H1 (cell line): Measurements from ENCODE around the gene CHST11. TPM values are rescaled to one million over a fixed set of nuclear protein-coding genes. Genes with fewer than 3 reads are reported as not detected.

Experiments
- CTCF ChIA-PET: fragments of 300-600 bp; sonication (Branson Sonifier 250); formaldehyde crosslinking; loops from one replicate; lab custom pipeline; 2021; ENCODE audit not compliant: partially characterized antibody; lab: Charles Lee
- POLR2A ChIA-PET: fragments of 300-600 bp; sonication (Branson Sonifier 250); formaldehyde crosslinking; loops from one replicate; lab custom pipeline; 2021; ENCODE audit warnings: inconsistent platforms; ENCODE audit not compliant: partially characterized antibody; lab: Charles Lee
- DNase-seq, 2 experiments: peaks; one replicate each; pipeline versions ENCODE4 v3.0.0 to v3.0.0-alpha.2; 2010 to 2022; ENCODE audit warnings: low spot score in 2 of 2, low read depth in 1 of 2, mixed read lengths in 1 of 2
- FAIRE-seq: peaks from 2 replicates; lab custom pipeline; 2011; peaks lifted over from hg19 to GRCh38; lab: Jason Lieb, UNC
- H2AFZ ChIP-seq: 2 replicates; pipeline ENCODE4 v1.8.1; 2012; ENCODE audit warnings: low read length, inconsistent platforms
- H2AK5ac ChIP-seq: 2 replicates; pipeline ENCODE4 v1.6.1; 2013; ENCODE audit warnings: low read depth, low read length
- H2BK120ac ChIP-seq: replicated peaks from 2 replicates; pipeline ENCODE3; 2013; ENCODE audit warnings: low read depth, low read length, inconsistent platforms
- H2BK12ac ChIP-seq: 2 replicates; pipeline ENCODE4 v1.6.1; 2013; ENCODE audit warnings: low read depth, low read length
- H2BK15ac ChIP-seq: 2 replicates; pipeline ENCODE4 v1.6.1; 2013; ENCODE audit warnings: low read length
- H2BK20ac ChIP-seq: 2 replicates; pipeline ENCODE4 v1.6.1; 2013; ENCODE audit warnings: low read length
- H2BK5ac ChIP-seq: 2 replicates; pipeline ENCODE4 v1.6.1; 2013; ENCODE audit warnings: low read depth, low read length
- H3K14ac ChIP-seq: 2 replicates; pipeline ENCODE4 v1.6.1; 2013; ENCODE audit warnings: inconsistent platforms; ENCODE audit not compliant: insufficient read length
- H3K18ac ChIP-seq: 2 replicates; pipeline ENCODE4 v1.6.1; 2013; ENCODE audit warnings: low read length; ENCODE audit errors: extremely low read depth
- H3K23ac ChIP-seq: 2 replicates; pipeline ENCODE4 v1.6.1; 2013; ENCODE audit warnings: inconsistent platforms; ENCODE audit not compliant: insufficient read length
- H3K23me2 ChIP-seq: 2 replicates; pipeline ENCODE4 v1.6.1; 2013; ENCODE audit warnings: low read depth, low read length
- H3K27ac ChIP-seq: 2 replicates; pipeline ENCODE4 v1.6.1; 2011; ENCODE audit warnings: low read depth, low read length, inconsistent platforms
- H3K27me3 ChIP-seq, 4 experiments: replicated peaks in 1 of 4; 1 replicate in 1 of 4; 2 replicates in 3 of 4; pipeline versions ENCODE4 v1.6.1 to v1.8.1; 2011 to 2013; ENCODE audit warnings: low read length in 3 of 4, mild to moderate bottlenecking in 3 of 4, inconsistent platforms in 2 of 4, mixed read lengths in 2 of 4, moderate library complexity in 1 of 4; ENCODE audit not compliant: control insufficient read depth in 3 of 4, insufficient read depth in 3 of 4; ENCODE audit errors: extremely low read depth in 1 of 4
- H3K36me3 ChIP-seq, 4 experiments: 2 replicates each; pipeline versions ENCODE4 v1.6.1 to v1.8.1; 2011 to 2013; ENCODE audit warnings: mild to moderate bottlenecking in 4 of 4, low read length in 3 of 4, moderate library complexity in 2 of 4, control low read depth in 1 of 4, inconsistent platforms in 1 of 4; ENCODE audit not compliant: insufficient read depth in 4 of 4, control insufficient read depth in 2 of 4
- H3K4ac ChIP-seq: replicated peaks from 2 replicates; pipeline ENCODE3; 2013; ENCODE audit warnings: low read length, low read depth, mixed read lengths, inconsistent platforms; ENCODE audit not compliant: insufficient read length
- H3K4me1 ChIP-seq, 4 experiments: replicated peaks in 1 of 4; 1 replicate in 1 of 4; 2 replicates in 3 of 4; pipeline versions ENCODE4 v1.6.1 to v1.8.1; 2011 to 2013; ENCODE audit warnings: low read length in 3 of 4, inconsistent platforms in 2 of 4, mixed read lengths in 1 of 4; ENCODE audit not compliant: insufficient read depth in 4 of 4, control insufficient read depth in 3 of 4
- H3K4me2 ChIP-seq, 2 experiments: 2 replicates each; pipeline versions ENCODE4 v1.6.1 to v1.8.1; 2011 to 2013; ENCODE audit warnings: low read depth in 2 of 2, low read length in 2 of 2, control low read depth in 1 of 2, inconsistent platforms in 1 of 2, mild to moderate bottlenecking in 1 of 2; ENCODE audit not compliant: insufficient read depth in 1 of 2
- H3K4me3 ChIP-seq, 4 experiments: fragments of 200-600, 300-600 bp in 1 of 4; sonication (generic), shearing (Covaris generic), sonication (Bioruptor Twin) in 1 of 4; 2 replicates each; pipeline versions ENCODE4 v1.5.1 to v1.8.1; 2011 to 2016; ENCODE audit warnings: low read length in 4 of 4, low read depth in 3 of 4, control low read depth in 2 of 4, inconsistent platforms in 2 of 4, mild to moderate bottlenecking in 2 of 4, mixed read lengths in 1 of 4, moderate library complexity in 1 of 4; ENCODE audit not compliant: insufficient read depth in 2 of 4; ENCODE audit errors: extremely low read depth in 1 of 4
- H3K56ac ChIP-seq: replicated peaks from 2 replicates; pipeline ENCODE3; 2013; ENCODE audit warnings: low read depth, mild to moderate bottlenecking, mixed read lengths, low read length, inconsistent platforms; ENCODE audit not compliant: insufficient read length
- H3K79me1 ChIP-seq: 2 replicates; pipeline ENCODE4 v1.6.1; 2013; ENCODE audit warnings: low read depth, low read length, control low read depth
- H3K79me2 ChIP-seq, 2 experiments: 2 replicates each; pipeline versions ENCODE4 v1.6.1 to v1.8.1; 2012 to 2013; ENCODE audit warnings: low read length in 2 of 2, mild to moderate bottlenecking in 2 of 2, inconsistent platforms in 1 of 2; ENCODE audit not compliant: insufficient read depth in 2 of 2, control insufficient read depth in 1 of 2
- H3K9ac ChIP-seq, 4 experiments: replicated peaks in 1 of 4; 1 replicate in 1 of 4; 2 replicates in 3 of 4; pipeline versions ENCODE4 v1.6.1 to v1.8.1; 2011 to 2013; ENCODE audit warnings: low read depth in 3 of 4, low read length in 3 of 4, control low read depth in 2 of 4, mild to moderate bottlenecking in 2 of 4, moderate library complexity in 2 of 4, inconsistent platforms in 1 of 4; ENCODE audit errors: extremely low read depth in 1 of 4
- H3K9me3 ChIP-seq, 2 experiments: 2 replicates each; pipeline versions ENCODE4 v1.6.1 to v1.8.1; 2012 to 2013; ENCODE audit warnings: mild to moderate bottlenecking in 2 of 2, moderate library complexity in 2 of 2, control low read depth in 1 of 2, inconsistent platforms in 1 of 2, low read depth in 1 of 2, low read length in 1 of 2, mixed read lengths in 1 of 2; ENCODE audit not compliant: insufficient read depth in 2 of 2
- H4K20me1 ChIP-seq, 2 experiments: replicated peaks in 1 of 2; 2 replicates each; pipeline versions ENCODE3 to v1.8.1; 2011 to 2013; ENCODE audit warnings: inconsistent platforms in 2 of 2, low read length in 2 of 2, mild to moderate bottlenecking in 1 of 2; ENCODE audit not compliant: insufficient read depth in 2 of 2, control insufficient read depth in 1 of 2
- H4K5ac ChIP-seq: 2 replicates; pipeline ENCODE4 v1.6.1; 2013; ENCODE audit warnings: low read length, low read depth, mixed read lengths, inconsistent platforms; ENCODE audit not compliant: insufficient read length
- H4K8ac ChIP-seq: 2 replicates; pipeline ENCODE4 v1.8.0; 2013; ENCODE audit warnings: mild to moderate bottlenecking, moderate library complexity, low read length, inconsistent platforms; ENCODE audit not compliant: insufficient read depth; ENCODE audit errors: extremely low read depth
- H4K91ac ChIP-seq: replicated peaks from 2 replicates; pipeline ENCODE3; 2013; ENCODE audit warnings: low read length, mixed read lengths, inconsistent platforms; ENCODE audit not compliant: insufficient read length
- BRCA1 ChIP-seq: IDR thresholded peaks from 2 replicates; pipeline ENCODE4 v1.6.1; 2012; ENCODE audit warnings: low read depth, low read length, improper control_type of control experiment
- CEBPB ChIP-seq: IDR thresholded peaks from 2 replicates; pipeline ENCODE4 v1.6.1; 2012; ENCODE audit warnings: low read depth, low read length
- EZH2 ChIP-seq: fragments of 200-600 bp; sonication (generic); IDR thresholded peaks from 2 replicates; pipeline ENCODE4 v1.7.1; 2012; ENCODE audit warnings: low read depth, mild to moderate bottlenecking, moderate library complexity, low read length, inconsistent platforms; ENCODE audit not compliant: severe bottlenecking
- JUN ChIP-seq: IDR thresholded peaks from 2 replicates; pipeline ENCODE4 v1.6.1; 2011; ENCODE audit warnings: low read depth, mild to moderate bottlenecking, improper control_type of control experiment, low read length
- KDM5A ChIP-seq: fragments of 200-600 bp; IDR thresholded peaks from 2 replicates; pipeline ENCODE4 v1.7.1; 2012; ENCODE audit warnings: mild to moderate bottlenecking, low read length, inconsistent platforms, mixed read lengths
- MAFK ChIP-seq: IDR thresholded peaks from 2 replicates; pipeline ENCODE4 v1.6.1; 2012; ENCODE audit warnings: low read depth, mild to moderate bottlenecking, improper control_type of control experiment, low read length
- POLR2AphosphoS5 ChIP-seq: IDR thresholded peaks from 2 replicates; pipeline ENCODE4 v1.6.1; 2011; ENCODE audit warnings: low read depth, low read length
- SP1 ChIP-seq: IDR thresholded peaks from 2 replicates; pipeline ENCODE4 v1.6.1; 2011; ENCODE audit warnings: low read depth, low read length
- WGBS, 2 experiments: shearing (Covaris generic) in 1 of 2; methylation state at CpG; one replicate each; pipeline versions ENCODE4 v1.1.6 to v1.1.7; 2013 to 2015; ENCODE audit warnings: low lambda C conversion rate in 2 of 2, mixed read lengths in 2 of 2, inconsistent platforms in 1 of 2, low coverage in 1 of 2, missing lambda C conversion rate in 1 of 2; ENCODE audit not compliant: insufficient replicate concordance in 2 of 2, insufficient coverage in 1 of 2, insufficient read length in 1 of 2; ENCODE audit errors: extremely low coverage in 1 of 2, missing lambda C conversion rate in 1 of 2; 5-methylcytosine and 5-hydroxymethylcytosine counted together
- polyA plus RNA-seq, 7 experiments: library from polyadenylated mRNA; depleted of rRNA in 3 of 7; stranded (reverse) in 5 of 7; unstranded in 2 of 7; fragments of >200 nt in 5 of 7; fragments of 200-250 nt in 2 of 7; gene quantifications; 1 replicate in 5 of 7; 2 replicates in 1 of 7; 4 replicates in 1 of 7; pipeline versions ENCODE4 v1.2.1 to v1.2.3, GENCODE V29; 2011 to 2013; ENCODE audit warnings: missing spikeins in 2 of 7, mixed read lengths in 2 of 7
- total RNA-seq: library from RNA; stranded (reverse); fragmentation: NEBNext Ultra II Directional; extraction: Animal tissue kit (Norgen Biotek cat#: 25700); gene quantifications from 2 replicates; pipeline ENCODE4 v1.2.1, GENCODE V29; 2021

CHST11 gene
- total and polyA plus RNA-seq, 2 of the 8 experiments (the other 6 are each of a cell fraction or from before 2014, with no cell fraction given), result 14.4 to 20.8 TPM

DNA sequence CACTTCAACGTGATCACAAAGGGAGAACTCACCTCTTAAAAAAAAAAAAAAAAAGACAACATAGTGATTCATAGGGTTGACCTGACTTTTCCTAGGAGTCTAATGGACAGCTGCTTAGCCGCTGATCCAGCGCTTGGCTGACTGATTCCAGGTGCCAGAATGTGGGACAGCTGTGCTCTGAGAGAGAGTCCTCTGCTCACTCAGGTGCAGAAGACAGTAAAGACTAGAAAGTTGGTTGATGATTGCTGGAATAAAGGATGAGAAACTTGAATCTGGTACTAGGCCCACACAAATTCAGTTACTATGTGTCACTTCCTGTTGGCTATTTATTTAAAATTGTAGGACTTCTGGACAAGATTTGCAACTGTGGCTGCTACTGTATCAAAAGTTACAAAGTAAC lies 229.4 kb downstream of the CHST11 start:
- Histone ChIP-seq H3K18ac (no peak overlapping the region), H3K56ac (no peak overlapping the region), H2BK15ac (no peak overlapping the region), H3K23me2 (no peaks in the 10 kb centered on the region; the same call in 1 of the 2 replicates), H3K23ac (no peak overlapping the region), H3K4me2 (no peak overlapping the region), H2BK20ac (no peak overlapping the region), H3K36me3 (no peaks in the 10 kb centered on the region), H3K79me2 (no peaks in the 10 kb centered on the region; a peak in 1 of 4 replicates), H2BK5ac (no peak overlapping the region), H2BK120ac (no peak overlapping the region), H2BK12ac (no peak overlapping the region), H4K20me1 (peaks cover 0 to 2% of the 10 kb centered on the region in 2 experiments), H4K91ac (no peak overlapping the region), H3K4ac (no peak overlapping the region), H3K79me1 (no peaks in the 10 kb centered on the region), H3K27ac (no peak overlapping the region), H3K9me3 (no peaks in the 10 kb centered on the region), H3K4me3 (no peak overlapping the region)
- FAIRE-seq (no peak), DNase-seq (no peak)
- ChIA-PET POLR2A (no interaction called here), CTCF (interaction anchor here (0.6 kb wide), 1 partner anchor 194 kb away, joined by 3 read pairs; no protein-coding TSS in a partner anchor)
- TF ChIP-seq MAFK (no peak), SP1 (no peak), POLR2AphosphoS5 (no peak), CEBPB (no peak), JUN (no peak), EZH2 (no peak), KDM5A (no peak), BRCA1 (no peak)
- TF ChIP-seq, all 59 proteins: peak for 0
- H3K9ac ChIP-seq, result no peak overlapping the region
- H2AFZ ChIP-seq, result no peak overlapping the region
- H4K8ac ChIP-seq, result no peak overlapping the region
- 94% methylated on average over 3 of the region's 3 CpGs; no CpG with 5 or more reads in 1 of the 2 experiments for WGBS, 2 experiments
- H3K4me1 ChIP-seq, result no peaks in the 10 kb centered on the region
- no peak overlapping the region for H4K5ac ChIP-seq
- no peak overlapping the region for H3K14ac ChIP-seq
- H3K27me3 ChIP-seq, result no peaks in the 10 kb centered on the region
- no peak overlapping the region for H2AK5ac ChIP-seq
